LHCN-M2 (cell line): ENCODE measurements around the gene ACE2. TPM values are rescaled to one million over a fixed set of nuclear protein-coding genes. Genes with fewer than 3 reads are reported as not detected.

Source experiments
- DNase-seq: peaks from one replicate; pipeline ENCODE4 v3.0.0-alpha.2; 2012; ENCODE audit warnings: low read depth
- total RNA-seq: library from RNA; depleted of rRNA; stranded (reverse); fragments of >200 nt; gene quantifications from 2 replicates; pipeline ENCODE4 v1.2.3, GENCODE V29; 2014

The ACE2 gene
- total RNA-seq, 1 experiment from 2014 or later, result not detected

GRCh38 chrX:15576019-15576418, 24.7 kb downstream of the ACE2 start:
- DNase-seq, result no peak

- no peak for DNase-seq
These were observed 26.7 kb downstream of the ACE2 start for GRCh38 chrX:15574017-15574416.

GRCh38 chrX:15570145-15570544, 30.6 kb downstream of the ACE2 start:
- DNase-seq, result no peak

- DNase-seq, result no peak
These were observed 32.7 kb downstream of the ACE2 start for GRCh38 chrX:15567886-15568616.

GRCh38 chrX:15567267-15567666, 33.5 kb downstream of the ACE2 start:
- no peak for DNase-seq

- DNase-seq, result no peak
These were observed 34.5 kb downstream of the ACE2 start for GRCh38 chrX:15566244-15566643.

GRCh38 chrX:15564981-15565579, 35.7 kb downstream of the ACE2 start:
- DNase-seq, result peak; percentile 16

GRCh38 chrX:15563056-15563455, 37.7 kb downstream of the ACE2 start:
- no peak for DNase-seq

GRCh38 chrX:15560924-15561323, 39.8 kb downstream of the ACE2 start:
- DNase-seq, result no peak

- no peak for DNase-seq
These were observed 41.5 kb downstream of the ACE2 start for GRCh38 chrX:15559227-15559626.

- no peak for DNase-seq
These were observed 51.4 kb downstream of the ACE2 start for GRCh38 chrX:15549189-15550012.

- no peak for DNase-seq
These were observed 53.4 kb downstream of the ACE2 start for GRCh38 chrX:15547356-15547755.

- DNase-seq, result no peak
These were observed 54.0 kb downstream of the ACE2 start for GRCh38 chrX:15546745-15547144.

GRCh38 chrX:15530318-15530717, 70.4 kb downstream of the ACE2 start:
- DNase-seq, result peak; percentile 3

GRCh38 chrX:15529165-15529564, 71.6 kb downstream of the ACE2 start:
- DNase-seq, result no peak

GRCh38 chrX:15525664-15526416, 74.9 kb downstream of the ACE2 start:
- DNase-seq, result no peak

- DNase-seq, result no peak
These were observed 76.3 kb downstream of the ACE2 start for GRCh38 chrX:15524417-15524816.

GRCh38 chrX:15523088-15523487, 77.7 kb downstream of the ACE2 start:
- no peak for DNase-seq

GRCh38 chrX:15522464-15522863, 78.3 kb downstream of the ACE2 start:
- DNase-seq, result no peak

GRCh38 chrX:15515931-15516330, 84.8 kb downstream of the ACE2 start:
- no peak for DNase-seq

- no peak for DNase-seq
These were observed 86.5 kb downstream of the ACE2 start for GRCh38 chrX:15514279-15514678.
